ENCODE results near the gene ANKRD62.
A peak's percentile ranks its signal among the peaks of the same experiment; 100 is the strongest.
"Not testable (repeated sequence)": the region's sequence is repeated elsewhere in the genome, so short reads cannot be mapped to it uniquely, and the experiment has no call there.

Gene ANKRD62

DNA sequence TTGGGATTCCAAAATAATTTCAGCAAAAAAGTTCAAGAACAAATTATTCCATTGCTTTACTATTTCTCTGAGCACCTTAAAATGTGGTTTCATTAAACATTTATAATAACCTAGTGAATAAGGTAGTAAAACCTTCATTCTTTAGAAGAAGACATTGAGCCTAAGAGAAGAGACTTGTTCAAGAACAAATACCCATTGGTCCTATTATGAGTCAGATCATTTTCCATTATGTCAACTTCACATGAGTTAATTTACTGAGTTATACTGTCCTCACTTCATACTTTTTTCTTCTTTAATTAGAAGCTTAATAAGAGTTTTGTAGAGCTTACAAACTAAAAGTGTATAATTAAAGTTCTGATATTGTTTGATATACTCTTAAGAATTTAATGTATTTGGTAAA lies 5.5 kb downstream of the ANKRD62 start:
- no peak for DNase-seq (ENCODE audit: low spot score)

DNA sequence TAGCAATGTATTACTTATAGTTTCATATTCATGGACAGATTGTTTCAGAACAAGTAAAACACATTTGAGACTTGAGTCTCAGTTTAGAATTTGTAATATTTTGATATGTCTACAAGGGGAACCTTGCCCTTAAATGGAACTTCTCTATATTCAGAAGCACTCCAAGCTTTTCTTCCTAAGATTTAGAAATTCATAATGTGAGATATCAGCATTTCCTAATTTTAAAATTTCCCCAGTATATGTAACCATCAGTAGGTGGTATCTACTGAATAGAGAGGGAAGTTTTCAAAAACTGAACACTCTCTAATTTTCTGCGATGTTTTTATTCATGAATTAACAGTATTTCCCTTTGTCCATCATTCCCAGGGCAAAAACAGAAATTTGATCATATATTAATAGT lies 7.6 kb downstream of the ANKRD62 start:
- DNase-seq (ENCODE audit: low spot score), result no peak

DNA sequence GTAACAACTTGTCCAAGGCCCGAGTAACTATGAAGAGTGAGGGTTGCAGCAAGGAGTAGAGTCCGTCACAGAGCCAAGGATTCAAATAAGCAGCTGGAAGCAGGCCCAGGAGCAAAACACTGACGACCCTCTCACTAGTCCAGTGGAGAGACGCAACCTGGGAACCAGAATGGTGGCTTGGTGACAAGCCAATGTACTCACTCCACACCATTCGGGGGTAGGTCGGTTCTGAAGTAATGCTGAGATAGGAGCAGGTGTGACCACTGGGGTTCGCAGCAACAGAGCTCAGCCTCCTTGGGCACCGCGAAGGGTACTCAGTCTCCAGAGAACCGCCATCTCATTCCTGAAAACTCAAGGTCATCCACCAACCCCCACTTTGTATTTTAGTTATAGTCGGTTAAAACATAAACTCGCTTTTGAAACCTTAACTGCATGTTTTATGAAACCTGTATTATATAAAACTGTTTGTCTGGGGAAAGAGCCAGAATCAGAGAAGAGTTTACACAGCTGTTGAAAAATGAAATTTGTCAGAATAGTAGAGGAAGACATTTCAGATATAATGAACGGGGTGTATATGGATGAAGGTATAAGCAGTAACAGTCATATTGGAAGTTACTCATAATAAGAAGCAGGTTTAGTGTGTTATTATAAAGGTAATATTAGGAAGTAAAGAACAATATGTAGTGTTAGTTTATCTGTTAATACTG lies 8.6 kb downstream of the ANKRD62 start:
- DNase-seq (ENCODE audit: low spot score), result no peak

DNA sequence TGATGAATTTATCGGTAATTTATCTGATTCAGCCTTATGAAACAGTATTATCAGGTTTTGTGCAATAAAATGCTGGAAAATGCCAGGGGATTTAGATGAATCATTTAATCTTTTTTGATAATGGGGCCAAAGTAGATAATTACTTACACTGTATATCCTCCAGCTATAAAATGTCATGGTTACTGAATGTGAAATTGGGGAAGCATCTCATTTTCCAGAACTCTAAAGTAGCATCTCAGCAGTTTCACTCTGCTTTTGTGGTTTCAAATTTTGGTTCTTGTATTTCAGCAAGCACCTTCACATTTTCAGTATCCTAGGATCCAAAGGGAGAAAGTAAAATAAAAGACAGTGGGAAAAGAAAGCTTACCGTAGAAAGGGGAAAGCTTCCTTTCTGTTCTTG lies 12.8 kb downstream of the ANKRD62 start:
- DNase-seq (ENCODE audit: low spot score), result no peak

DNA sequence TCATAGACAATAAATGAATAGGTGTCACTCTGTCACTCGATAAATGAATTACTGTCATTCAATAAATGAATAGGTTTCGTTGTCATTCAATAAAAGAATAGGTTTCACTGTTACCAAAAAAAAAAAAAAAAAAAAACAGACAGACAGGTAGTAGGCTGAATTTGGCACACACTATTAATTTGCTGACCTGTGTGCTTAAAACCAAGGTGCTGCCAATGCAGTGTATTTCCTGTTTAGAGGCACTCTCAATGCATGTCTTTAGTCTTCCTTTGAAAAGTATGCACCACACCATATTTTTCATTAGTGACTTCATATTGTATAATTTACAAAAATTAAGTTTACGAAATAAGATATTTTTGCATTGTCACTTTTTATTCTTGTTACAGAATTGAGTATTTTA lies 16.2 kb downstream of the ANKRD62 start:
- no peak for DNase-seq (ENCODE audit: low spot score)

DNA sequence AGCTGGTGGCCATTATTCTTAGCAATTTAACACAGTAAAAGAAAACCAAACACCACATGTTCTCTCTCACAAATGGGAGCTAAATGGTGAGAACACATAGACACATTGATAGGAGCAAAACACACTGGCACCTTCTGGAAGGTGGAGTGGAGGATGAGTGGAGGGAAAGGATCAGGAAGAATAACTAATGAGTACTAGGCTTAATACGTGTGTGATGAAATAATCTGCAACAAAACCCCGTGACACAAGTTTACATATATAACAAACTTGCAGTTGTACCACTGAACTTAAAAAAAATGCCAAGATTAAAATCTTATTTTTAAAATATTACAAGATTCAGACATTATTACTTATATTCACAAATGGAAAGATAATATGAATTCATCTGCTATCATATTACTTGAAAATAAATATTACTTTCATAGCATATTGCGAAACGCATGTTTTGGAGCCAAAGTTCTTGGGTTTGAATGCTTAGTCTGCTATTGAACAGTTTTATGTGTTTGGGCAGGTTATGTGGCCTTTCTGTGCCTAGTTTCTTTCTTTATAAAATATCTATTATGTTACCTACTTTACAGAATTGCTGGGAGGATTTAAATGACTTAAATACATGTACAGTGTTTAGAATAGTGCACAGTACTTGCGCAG lies 20.5 kb downstream of the ANKRD62 start:
- DNase-seq (ENCODE audit: low spot score), result no peak

DNA sequence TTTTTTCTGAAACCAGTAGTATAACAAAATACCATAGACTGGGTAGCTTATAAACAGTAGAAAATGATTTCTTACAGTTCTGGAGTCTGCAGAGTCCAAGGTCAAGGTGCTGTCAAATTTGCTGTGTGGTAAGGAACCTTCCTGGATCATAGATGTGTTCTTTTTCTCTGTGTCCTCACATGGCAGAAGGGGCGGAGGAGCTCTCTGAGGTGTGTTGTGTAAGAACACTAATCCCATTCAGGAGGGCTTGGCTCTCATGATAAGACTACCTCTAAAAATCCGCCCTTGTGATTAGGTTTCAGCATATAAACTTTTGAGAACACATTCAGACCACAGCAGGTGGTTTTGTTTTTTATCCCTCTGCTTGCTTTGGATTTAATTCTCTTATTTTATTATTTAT lies 25.7 kb downstream of the ANKRD62 start:
- no peak for DNase-seq (ENCODE audit: low spot score)

DNA sequence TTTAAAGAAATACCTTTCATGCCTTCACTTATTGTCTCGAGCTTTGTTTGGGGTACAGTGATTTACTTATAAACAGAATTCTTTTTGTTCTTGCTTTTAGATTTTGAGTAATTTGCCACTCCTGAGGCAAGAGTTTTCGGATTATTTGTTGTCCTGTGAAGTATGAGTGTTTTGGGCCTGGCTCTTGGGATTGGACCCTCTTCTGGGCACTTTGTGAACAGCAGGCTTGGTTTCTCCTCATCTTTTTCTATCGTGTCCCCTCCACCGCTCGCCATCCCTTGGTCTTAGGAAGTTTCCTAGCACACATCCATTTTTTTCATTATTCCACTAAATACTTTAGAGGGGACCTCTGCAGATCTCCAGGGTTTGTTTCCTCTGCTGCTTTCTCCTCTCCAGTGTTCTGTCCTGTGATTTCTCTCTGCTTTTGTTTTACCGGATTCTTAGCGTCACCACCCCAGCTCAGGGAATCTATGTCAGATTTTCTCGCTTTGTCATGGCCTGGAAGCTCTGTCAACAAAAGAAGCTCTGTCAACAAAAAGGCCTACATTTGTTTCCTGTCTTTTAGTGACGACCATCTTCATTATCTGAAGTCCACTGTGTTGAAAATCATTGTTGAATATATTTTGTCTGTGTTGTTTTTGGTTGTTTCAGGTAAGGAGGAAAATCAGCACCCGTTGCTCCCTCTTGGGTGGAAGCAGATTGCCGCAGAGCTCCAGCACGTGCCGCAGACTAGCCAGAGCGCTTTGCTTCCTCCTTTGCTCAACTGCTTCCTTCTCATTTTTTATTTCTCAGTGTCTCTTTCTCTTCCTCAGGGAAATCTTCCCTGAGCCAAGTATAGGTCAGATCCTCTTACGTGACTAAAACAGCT lies 27.8 kb downstream of the ANKRD62 start:
- DNase-seq (ENCODE audit: low spot score), result peak; percentile 60

DNA sequence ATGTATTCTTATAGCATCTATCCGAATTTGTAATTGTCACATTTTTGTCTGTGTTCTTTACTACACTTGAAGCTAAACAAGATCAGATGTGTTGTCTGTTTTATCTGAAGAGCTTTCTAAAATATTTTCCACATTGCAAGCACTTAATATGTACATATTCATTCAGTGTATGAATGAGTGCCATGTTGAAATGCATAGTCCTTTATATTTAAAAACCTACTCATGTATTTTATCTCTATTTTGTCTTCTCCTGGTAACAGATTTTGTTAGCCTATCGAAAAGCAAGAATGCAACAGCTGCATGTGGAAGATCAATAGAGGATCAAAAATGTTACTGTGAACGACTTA lies 28.4 kb downstream of the ANKRD62 start:
- not testable (repeated sequence) for DNase-seq (ENCODE audit: low spot score)

DNA sequence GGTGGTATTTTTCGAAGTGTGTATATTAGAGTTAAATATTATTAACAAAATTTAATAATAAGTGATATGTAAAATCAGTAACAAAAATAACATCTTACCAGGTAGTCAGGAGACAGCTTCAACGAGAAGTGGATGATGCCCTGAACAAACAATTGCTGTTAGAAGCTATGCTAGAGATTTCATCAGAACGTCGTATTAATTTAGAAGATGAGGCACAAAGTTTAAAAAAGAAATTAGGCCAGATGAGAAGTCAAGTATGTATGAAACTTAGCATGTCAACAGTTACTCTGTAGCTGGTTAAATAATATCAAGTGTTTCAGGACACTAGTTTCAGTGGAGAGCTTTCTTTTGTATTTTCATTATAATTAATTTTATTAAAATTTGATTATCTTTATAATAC lies 34.0 kb downstream of the ANKRD62 start:
- DNase-seq (ENCODE audit: low spot score), result not testable (repeated sequence)

DNA sequence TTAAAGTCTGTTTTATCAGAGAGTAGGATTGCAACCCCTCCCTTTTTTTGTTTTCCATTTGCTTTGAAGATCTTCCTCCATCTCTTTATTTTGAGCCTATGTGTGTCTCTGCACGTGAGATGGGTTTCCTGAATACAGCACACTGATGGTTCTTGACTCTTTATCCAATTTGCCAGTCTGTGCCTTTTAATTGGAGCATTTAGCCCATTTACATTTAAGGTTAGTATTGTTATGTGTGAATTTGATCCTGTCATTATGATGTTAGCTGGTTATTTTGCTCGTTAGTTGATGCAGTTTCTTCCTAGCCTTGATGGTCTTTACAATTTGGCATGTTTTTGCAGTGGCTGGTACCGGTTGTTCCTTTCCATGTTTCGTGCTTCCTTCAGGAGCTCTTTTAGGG lies 45.2 kb downstream of the ANKRD62 start:
- not testable (repeated sequence) for DNase-seq (ENCODE audit: low spot score)

DNA sequence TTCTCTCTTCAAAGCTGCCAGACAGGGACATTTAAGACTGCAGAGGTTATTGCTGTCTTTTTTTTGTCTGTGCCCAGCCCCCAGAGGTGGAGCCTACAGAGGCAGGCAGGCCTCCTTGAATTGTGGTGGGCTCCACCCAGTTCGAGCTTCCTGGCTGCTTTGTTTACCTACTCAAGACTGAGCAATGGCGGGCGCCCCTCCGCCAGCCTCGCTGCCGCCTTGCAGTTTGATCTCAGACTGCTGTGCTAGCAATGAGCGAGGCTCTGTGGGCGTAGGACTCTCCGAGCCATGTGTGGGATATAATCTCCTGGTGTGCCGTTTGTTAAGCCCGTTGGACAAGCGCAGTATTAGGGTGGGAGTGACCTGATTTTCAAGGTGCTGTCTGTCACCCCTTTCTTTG lies 47.2 kb downstream of the ANKRD62 start:
- not testable (repeated sequence) for DNase-seq (ENCODE audit: low spot score)

DNA sequence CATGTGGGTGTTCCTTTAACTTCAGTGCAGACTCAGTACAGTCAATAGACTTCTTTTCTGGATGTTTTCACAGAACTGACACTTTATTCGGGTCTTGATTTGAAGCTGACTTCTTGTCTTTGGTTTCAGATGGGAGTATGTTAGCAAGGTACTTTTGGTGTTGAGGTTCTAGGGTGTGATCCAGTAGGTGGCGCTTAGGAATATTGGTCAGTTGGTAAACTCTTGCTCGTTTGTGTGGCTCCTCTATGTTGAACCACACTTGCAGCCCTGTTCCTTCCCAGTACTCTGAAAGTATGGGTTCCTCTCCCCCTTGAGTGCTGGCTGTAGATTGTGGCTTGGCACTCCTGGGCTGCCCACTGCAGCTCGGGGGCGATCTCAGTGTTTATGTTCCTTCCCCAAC lies 48.1 kb downstream of the ANKRD62 start:
- DNase-seq (ENCODE audit: low spot score), result not testable (repeated sequence)

DNA sequence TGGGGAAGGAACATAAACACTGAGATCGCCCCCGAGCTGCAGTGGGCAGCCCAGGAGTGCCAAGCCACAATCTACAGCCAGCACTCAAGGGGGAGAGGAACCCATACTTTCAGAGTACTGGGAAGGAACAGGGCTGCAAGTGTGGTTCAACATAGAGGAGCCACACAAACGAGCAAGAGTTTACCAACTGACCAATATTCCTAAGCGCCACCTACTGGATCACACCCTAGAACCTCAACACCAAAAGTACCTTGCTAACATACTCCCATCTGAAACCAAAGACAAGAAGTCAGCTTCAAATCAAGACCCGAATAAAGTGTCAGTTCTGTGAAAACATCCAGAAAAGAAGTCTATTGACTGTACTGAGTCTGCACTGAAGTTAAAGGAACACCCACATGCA lies 55.8 kb downstream of the ANKRD62 start:
- DNase-seq (ENCODE audit: low spot score), result not testable (repeated sequence)

DNA sequence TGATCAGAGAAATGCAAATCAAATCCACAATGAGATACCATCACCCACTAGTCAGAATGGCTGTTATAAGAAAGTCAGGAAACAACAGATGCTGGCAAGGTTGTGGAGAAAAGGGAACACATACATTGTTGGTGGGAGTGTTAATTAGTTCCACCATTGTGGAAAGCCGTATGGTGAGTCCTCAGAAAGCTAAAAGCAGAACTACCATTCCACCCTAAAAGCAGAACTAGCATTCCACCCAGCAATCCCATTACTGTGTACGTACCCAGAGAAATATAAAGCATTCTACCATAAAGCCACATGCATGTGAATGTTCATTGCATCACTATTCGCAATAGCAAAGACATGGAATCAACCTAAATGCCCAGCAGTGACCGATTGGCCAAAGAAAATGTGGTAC lies 60.7 kb downstream of the ANKRD62 start:
- DNase-seq (ENCODE audit: low spot score), result no peak

DNA sequence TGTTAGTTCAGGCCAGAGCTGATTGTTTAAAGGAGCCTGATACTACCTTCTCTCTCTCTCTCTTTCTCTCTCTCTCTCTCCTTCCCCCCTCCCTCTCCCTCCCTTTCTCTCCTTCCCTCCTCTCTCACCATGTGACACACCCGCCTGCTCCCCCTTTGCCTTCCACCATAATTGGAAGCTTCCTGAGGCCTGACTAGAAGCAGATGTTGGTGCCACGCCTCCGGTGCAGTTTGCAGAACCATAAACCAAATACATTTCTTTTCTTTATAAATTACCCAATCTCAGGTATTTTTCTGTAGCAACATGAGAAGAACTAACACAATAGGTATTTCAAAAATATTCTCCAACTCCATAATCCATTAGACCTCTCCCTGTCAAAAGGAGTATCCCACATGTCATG lies 62.4 kb downstream of the ANKRD62 start:
- DNase-seq (ENCODE audit: low spot score), result no peak

DNA sequence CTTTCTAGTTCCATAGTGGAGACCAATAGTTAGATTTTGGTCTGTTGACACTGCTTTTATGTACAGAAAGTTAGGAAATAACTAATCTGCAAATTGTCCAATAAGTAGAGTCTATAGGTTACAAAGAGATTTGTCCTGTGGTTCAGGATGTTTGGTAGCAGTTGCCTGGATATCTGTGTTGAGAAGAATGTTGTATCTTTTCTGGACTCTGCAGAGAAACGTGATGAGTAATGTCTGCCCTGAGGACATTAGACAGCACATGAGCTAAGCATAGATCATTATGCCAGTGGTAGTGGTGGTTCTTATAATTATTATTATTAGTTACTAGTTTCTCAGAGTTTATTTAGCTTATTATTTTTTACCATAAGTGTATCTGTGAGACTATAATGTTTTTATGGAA lies 65.8 kb downstream of the ANKRD62 start:
- no peak for DNase-seq (ENCODE audit: low spot score)

DNA sequence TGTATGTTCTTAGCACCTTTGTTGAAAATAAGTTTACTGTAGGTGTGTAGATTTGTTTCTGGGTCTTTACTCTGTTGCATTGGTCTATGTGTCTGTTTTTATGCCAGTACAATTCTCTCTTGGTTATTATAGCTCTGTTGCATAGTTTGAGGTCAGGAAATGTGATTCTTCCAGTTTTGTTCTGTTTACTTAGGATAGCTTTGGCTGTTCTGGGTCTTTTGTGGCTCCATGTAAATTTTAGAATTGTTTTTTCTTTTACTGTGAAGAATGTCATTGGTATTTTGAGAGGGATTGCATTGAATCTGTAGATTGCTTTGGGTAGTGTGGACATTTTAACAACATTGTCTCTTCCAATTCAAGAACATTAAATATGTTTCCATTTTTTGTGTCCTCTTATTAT lies 69.1 kb downstream of the ANKRD62 start:
- no peak for DNase-seq (ENCODE audit: low spot score)

DNA sequence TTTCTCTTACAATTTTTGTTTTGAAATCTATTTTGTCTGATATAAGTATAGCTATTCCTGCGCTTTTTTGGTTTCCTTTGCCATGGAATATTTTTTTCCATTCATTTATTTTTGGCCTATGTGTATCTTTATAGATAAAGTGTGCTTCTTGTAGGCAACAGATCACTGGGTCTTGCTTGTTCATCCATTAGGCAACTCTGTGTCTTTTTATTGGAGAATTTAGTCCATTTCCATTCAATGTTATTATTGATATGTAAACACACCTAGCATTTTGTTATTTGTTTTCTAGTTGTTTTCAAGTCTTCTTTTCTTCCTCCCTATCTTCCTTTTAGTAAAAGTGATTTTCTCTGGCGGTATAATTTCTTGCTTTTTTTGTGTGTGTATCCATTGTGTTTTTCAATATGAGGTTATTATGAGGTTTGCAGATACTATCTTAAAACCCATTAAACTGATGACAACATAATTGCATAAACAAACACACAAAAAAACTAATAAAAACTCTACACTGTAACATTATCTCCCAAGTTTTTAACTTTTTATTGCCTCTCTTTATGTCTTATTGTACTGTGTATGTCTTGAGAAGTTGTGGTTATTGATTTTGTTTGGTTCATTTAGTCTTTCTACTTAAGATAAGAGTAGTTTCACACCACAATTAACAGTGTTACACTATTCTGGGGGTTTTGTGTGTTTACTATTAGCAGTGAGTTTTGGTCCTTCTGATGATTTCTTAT lies 71.6 kb downstream of the ANKRD62 start:
- no peak for DNase-seq (ENCODE audit: low spot score)

Measured in ecto neural progenitor cell (in vitro differentiated cells).